GM12873 (cell line): ENCODE data around the gene CCDC3.

Experiments used
- TF ChIP-seq, protein P1 (sequence below): IDR thresholded peaks from 2 replicates; pipeline ENCODE4 v1.5.1; 2012; ENCODE audit warnings: low read depth, mild to moderate bottlenecking, moderate library complexity, low read length, control low read depth; ENCODE audit not compliant: insufficient read depth; ENCODE audit errors: missing control alignments

Gene CCDC3

GRCh38 chr10:13016886-13017285 is 15.4 kb upstream of the CCDC3 start:
- TF ChIP-seq, protein P1, sequence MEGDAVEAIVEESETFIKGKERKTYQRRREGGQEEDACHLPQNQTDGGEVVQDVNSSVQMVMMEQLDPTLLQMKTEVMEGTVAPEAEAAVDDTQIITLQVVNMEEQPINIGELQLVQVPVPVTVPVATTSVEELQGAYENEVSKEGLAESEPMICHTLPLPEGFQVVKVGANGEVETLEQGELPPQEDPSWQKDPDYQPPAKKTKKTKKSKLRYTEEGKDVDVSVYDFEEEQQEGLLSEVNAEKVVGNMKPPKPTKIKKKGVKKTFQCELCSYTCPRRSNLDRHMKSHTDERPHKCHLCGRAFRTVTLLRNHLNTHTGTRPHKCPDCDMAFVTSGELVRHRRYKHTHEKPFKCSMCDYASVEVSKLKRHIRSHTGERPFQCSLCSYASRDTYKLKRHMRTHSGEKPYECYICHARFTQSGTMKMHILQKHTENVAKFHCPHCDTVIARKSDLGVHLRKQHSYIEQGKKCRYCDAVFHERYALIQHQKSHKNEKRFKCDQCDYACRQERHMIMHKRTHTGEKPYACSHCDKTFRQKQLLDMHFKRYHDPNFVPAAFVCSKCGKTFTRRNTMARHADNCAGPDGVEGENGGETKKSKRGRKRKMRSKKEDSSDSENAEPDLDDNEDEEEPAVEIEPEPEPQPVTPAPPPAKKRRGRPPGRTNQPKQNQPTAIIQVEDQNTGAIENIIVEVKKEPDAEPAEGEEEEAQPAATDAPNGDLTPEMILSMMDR = no peak

DNA sequence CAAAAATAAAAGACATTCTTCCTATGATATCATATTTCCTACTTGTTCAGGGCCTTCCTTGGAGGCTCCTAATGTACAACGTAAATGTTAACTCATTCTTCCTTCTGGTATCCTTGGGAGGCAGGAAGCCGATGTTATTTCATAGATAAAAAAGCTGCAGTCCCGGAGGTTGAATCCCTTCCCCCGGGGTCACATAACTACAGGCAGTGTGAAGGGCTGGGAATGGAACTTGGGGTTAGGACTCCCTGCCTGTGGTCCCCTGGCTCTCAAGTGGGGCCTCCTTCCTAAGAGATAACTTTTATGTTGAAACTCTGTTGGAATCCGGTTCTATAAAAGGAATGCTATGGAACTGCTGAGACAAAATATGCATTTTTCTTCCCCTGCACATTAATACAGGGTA is 14.9 kb upstream of the CCDC3 start:
- TF ChIP-seq, protein P1 = no peak

- TF ChIP-seq, protein P1 = no peak
Observed at GRCh38 chr10:13006037-13006436, 4.5 kb upstream of the CCDC3 start.

GRCh38 chr10:13003759-13004158 is 2.2 kb upstream of the CCDC3 start:
- TF ChIP-seq, protein P1 = no peak

DNA sequence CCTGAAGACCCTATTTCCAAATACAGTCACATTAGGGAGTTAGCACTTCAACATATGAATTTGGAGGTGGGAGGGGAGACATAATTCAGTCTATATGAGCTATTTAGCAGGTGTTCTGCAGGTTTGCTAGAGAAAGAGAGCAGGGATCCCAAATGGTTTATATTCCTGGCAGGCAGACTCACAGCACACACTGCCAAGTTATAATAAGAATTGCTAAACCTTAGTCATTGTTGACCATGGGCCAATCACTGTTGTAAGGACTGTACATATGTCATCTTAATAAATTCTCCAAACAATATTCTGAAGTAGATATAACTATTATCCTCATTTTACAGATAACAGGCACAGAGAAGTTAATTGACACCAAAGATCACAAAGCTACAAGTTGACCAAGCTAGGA is 1.5 kb upstream of the CCDC3 start:
- TF ChIP-seq, protein P1 = no peak

DNA sequence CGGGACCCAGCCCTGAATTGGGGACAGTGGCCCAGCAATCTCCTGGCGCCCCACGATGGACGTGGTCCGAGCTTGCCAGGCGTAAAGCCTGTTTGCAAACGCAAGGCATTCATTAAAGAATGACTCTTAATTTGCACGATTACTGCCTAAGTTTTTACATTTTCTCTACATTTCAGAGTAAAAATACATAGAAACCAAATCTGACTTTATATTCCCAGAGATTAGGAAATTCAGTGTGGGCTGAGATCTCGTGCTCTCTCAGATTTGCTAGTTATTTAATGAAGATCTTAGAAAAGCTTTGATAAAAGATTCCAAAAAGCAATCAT is 337 bp upstream of the CCDC3 start:
- TF ChIP-seq, protein P1 = no peak

GRCh38 chr10:13000431-13000830 is 1.1 kb downstream of the CCDC3 start:
- TF ChIP-seq, protein P1 = no peak

- TF ChIP-seq, protein P1 = no peak
Observed at GRCh38 chr10:12999849-13000248, 1.7 kb downstream of the CCDC3 start.
